ENCODE measurements around the gene AHCYL2. TPM values are rescaled to one million over a fixed set of nuclear protein-coding genes. Genes with fewer than 3 reads are reported as not detected.
"Not testable (repeated sequence)": the region's sequence is repeated elsewhere in the genome, so short reads cannot be mapped to it uniquely, and the experiment has no call there.

The AHCYL2 gene
- total and polyA plus RNA-seq, 2 experiments from 2014 or later = 1.9 to 8.9 TPM

DNA sequence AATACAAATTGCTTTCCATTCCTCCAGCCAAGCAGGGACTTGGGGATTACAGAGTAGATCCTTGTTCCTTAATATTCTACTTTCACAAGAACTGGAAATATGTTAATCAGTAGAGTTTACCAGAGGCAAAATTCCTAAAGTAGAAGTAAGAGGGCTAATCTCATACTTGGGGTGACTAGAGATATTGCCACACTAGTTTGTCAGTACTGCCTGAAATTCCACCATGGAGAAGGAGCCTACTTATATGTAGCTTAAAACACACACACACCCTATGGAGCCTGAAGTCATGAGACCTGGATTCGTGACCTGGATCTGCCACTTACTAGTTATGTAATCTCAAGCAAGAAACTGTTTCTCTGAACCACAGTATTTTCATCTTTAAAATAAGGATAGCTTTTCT, 243.3 kb downstream of the AHCYL2 start:
- Histone ChIP-seq H3K4me2 (ENCODE audit: unreplicated experiment) (peak overlapping the region; percentile 43), H3K9me2 (ENCODE audit: insufficient read depth) (no peaks in the 10 kb centered on the region), H3K27ac (peak overlapping the region; percentile 28), H3K9me3 (ENCODE audit: low read depth) (no peaks in the 10 kb centered on the region), H2AFZ (no peak overlapping the region), H3K79me2 (ENCODE audit: insufficient read depth) (no peaks in the 10 kb centered on the region), H3K9ac (no peak overlapping the region), H3K4me1 (ENCODE audit: insufficient read depth) (peaks cover 40% of the 10 kb centered on the region), H4K20me1 (ENCODE audit: insufficient read depth) (no peaks in the 10 kb centered on the region), H3K36me3 (ENCODE audit: low read depth) (no peaks in the 10 kb centered on the region), H3K4me3 (no peak overlapping the region), H3K27me3 (replicated peaks; ENCODE audit: insufficient read depth) (no peaks in the 10 kb centered on the region), H3F3A (ENCODE audit: insufficient read depth) (peaks cover 22% of the 10 kb centered on the region)
- TF ChIP-seq EZH2phosphoT487 (IDR thresholded peaks at IDR 0.05; ENCODE audit: insufficient read depth, low read depth) (no peak), EZH2 (IDR thresholded peaks at IDR 0.05; ENCODE audit: insufficient read depth, poor library complexity, severe bottlenecking) (no peak)
- in situ Hi-C loops (cut with MboI) = loop anchor here (10.0 kb wide), 1 partner anchor 103 kb away; no protein-coding TSS in a partner anchor
- peak; percentile 83 for DNase-seq
- WGBS, 2 experiments (ENCODE audit: low coverage in 1 of 2, low lambda C conversion rate in 2 of 2, missing lambda C conversion rate in 2 of 2) = 68 to 69% methylated on average over 1 of the region's 1 CpG

DNA sequence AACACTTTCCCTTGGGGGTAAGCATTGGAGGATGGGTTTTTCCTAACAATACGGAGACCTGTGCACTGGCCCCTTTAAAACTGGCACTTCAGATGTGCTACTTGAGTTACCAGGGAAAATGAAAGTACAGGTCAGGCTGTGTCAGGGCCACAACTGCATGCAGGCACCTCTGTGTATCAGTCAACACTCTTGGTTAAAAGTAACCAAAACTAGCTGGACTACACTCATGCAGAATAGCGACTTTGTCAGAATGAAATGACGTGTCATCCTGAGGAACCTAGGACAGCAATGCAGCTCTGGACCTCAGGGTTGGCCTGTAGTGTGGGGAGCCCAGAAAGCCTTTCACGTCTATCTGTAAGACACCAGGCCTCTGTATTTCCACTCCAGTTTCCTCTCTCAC, 243.7 kb downstream of the AHCYL2 start:
- no peak overlapping the region for H3K4me3 ChIP-seq
- no peaks in the 10 kb centered on the region for H4K20me1 ChIP-seq (ENCODE audit: insufficient read depth)
- peaks cover 22% of the 10 kb centered on the region for H3F3A ChIP-seq (ENCODE audit: insufficient read depth)
- H3K9me3 ChIP-seq (ENCODE audit: low read depth) = no peaks in the 10 kb centered on the region
- peak overlapping the region; percentile 28; the same call in 1 of the 2 replicates for H3K27ac ChIP-seq
- no peaks in the 10 kb centered on the region for H3K27me3 ChIP-seq (replicated peaks; ENCODE audit: insufficient read depth)
- no peak overlapping the region for H3K9ac ChIP-seq
- peak overlapping the region; percentile 43 for H3K4me2 ChIP-seq (ENCODE audit: unreplicated experiment)
- in situ Hi-C loops (cut with MboI) = loop anchor here (10.0 kb wide), 1 partner anchor 104 kb away; no protein-coding TSS in a partner anchor
- 86 to 88% methylated on average over 4 of the region's 4 CpGs for WGBS, 2 experiments (ENCODE audit: low coverage in 1 of 2, low lambda C conversion rate in 2 of 2, missing lambda C conversion rate in 2 of 2)
- H3K9me2 ChIP-seq (ENCODE audit: insufficient read depth) = no peaks in the 10 kb centered on the region
- H2AFZ ChIP-seq = no peak overlapping the region
- DNase-seq = peak; percentile 7
- no peaks in the 10 kb centered on the region for H3K79me2 ChIP-seq (ENCODE audit: insufficient read depth)
- H3K4me1 ChIP-seq (ENCODE audit: insufficient read depth) = peaks cover 40% of the 10 kb centered on the region
- TF ChIP-seq EZH2 (IDR thresholded peaks at IDR 0.05; ENCODE audit: insufficient read depth, poor library complexity, severe bottlenecking) (no peak), EZH2phosphoT487 (IDR thresholded peaks at IDR 0.05; ENCODE audit: insufficient read depth, low read depth) (no peak)
- no peaks in the 10 kb centered on the region for H3K36me3 ChIP-seq (ENCODE audit: low read depth)

DNA sequence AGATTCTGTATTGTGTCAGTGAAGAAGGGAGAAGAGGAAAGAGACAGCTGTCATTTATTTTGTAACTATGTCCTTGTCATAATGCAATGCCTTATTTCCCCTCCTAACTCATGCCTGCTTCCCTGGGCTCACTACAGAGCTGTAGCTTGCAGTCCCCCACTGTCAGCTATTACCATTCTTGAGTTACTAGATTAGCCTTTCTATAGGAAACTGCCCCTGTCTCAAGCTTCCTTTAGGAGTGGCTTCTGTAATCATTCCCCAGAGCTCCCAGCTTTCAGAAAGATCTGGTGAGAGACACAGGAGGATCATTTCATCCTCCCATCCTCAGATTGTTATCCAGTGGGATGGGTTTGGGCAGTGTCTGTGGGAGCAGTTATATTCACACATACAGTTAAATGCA, 245.1 kb downstream of the AHCYL2 start:
- Histone ChIP-seq H3F3A (ENCODE audit: insufficient read depth) (peaks cover 22% of the 10 kb centered on the region), H3K27ac (no peak overlapping the region), H2AFZ (no peak overlapping the region), H3K4me2 (ENCODE audit: unreplicated experiment) (no peak overlapping the region), H3K27me3 (replicated peaks; ENCODE audit: insufficient read depth) (no peaks in the 10 kb centered on the region), H3K4me1 (ENCODE audit: insufficient read depth) (peaks cover 40% of the 10 kb centered on the region), H3K9ac (no peak overlapping the region), H4K20me1 (ENCODE audit: insufficient read depth) (no peaks in the 10 kb centered on the region), H3K79me2 (ENCODE audit: insufficient read depth) (no peaks in the 10 kb centered on the region), H3K36me3 (ENCODE audit: low read depth) (no peaks in the 10 kb centered on the region), H3K9me2 (ENCODE audit: insufficient read depth) (no peaks in the 10 kb centered on the region), H3K9me3 (ENCODE audit: low read depth) (no peaks in the 10 kb centered on the region), H3K4me3 (no peak overlapping the region)
- in situ Hi-C loops (cut with MboI) = loop anchor here (10.0 kb wide), 1 partner anchor 105 kb away; no protein-coding TSS in a partner anchor
- no peak for DNase-seq
- TF ChIP-seq EZH2 (IDR thresholded peaks at IDR 0.05; ENCODE audit: insufficient read depth, poor library complexity, severe bottlenecking) (no peak), EZH2phosphoT487 (IDR thresholded peaks at IDR 0.05; ENCODE audit: insufficient read depth, low read depth) (no peak)

DNA sequence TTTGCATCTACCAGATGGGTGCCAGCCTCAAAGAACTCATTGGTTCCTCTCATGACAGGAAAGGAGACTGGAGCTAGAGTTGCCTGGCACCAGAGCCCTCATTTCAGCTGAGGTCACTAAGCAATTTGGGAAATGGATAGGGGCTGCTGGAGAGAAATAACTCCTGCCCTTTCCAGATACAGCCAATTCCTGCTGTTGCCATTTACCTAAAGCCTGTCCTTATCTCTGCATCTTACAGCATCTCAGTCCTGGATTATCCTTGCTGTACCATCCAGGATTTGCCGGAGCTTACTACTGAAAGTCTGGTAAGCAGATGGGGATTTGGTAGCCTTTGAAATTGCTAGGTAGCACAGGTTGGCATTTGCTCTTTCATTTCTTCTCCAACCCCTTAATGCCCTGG, 245.6 kb downstream of the AHCYL2 start:
- no peak overlapping the region for H3K4me3 ChIP-seq
- H4K20me1 ChIP-seq (ENCODE audit: insufficient read depth) = no peaks in the 10 kb centered on the region
- H3K9ac ChIP-seq = no peak overlapping the region
- H3K27me3 ChIP-seq (replicated peaks; ENCODE audit: insufficient read depth) = no peaks in the 10 kb centered on the region
- no peak overlapping the region for H2AFZ ChIP-seq
- no peak overlapping the region for H3K4me2 ChIP-seq (ENCODE audit: unreplicated experiment)
- no peaks in the 10 kb centered on the region for H3K9me3 ChIP-seq (ENCODE audit: low read depth)
- no peak for DNase-seq
- H3K27ac ChIP-seq = no peak overlapping the region
- H3K9me2 ChIP-seq (ENCODE audit: insufficient read depth) = no peaks in the 10 kb centered on the region
- H3F3A ChIP-seq (ENCODE audit: insufficient read depth) = peaks cover 22% of the 10 kb centered on the region
- WGBS, 2 experiments (ENCODE audit: low coverage in 1 of 2, low lambda C conversion rate in 2 of 2, missing lambda C conversion rate in 2 of 2) = 91 to 100% methylated on average over 1 of the region's 1 CpG
- H3K79me2 ChIP-seq (ENCODE audit: insufficient read depth) = no peaks in the 10 kb centered on the region
- in situ Hi-C loops (cut with MboI) = no loop called here
- no peaks in the 10 kb centered on the region for H3K36me3 ChIP-seq (ENCODE audit: low read depth)
- no peak for TF ChIP-seq EZH2 (IDR thresholded peaks at IDR 0.05; ENCODE audit: insufficient read depth, poor library complexity, severe bottlenecking)
- TF ChIP-seq EZH2phosphoT487 (IDR thresholded peaks at IDR 0.05; ENCODE audit: insufficient read depth, low read depth) = no peak
- peaks cover 40% of the 10 kb centered on the region for H3K4me1 ChIP-seq (ENCODE audit: insufficient read depth)

DNA sequence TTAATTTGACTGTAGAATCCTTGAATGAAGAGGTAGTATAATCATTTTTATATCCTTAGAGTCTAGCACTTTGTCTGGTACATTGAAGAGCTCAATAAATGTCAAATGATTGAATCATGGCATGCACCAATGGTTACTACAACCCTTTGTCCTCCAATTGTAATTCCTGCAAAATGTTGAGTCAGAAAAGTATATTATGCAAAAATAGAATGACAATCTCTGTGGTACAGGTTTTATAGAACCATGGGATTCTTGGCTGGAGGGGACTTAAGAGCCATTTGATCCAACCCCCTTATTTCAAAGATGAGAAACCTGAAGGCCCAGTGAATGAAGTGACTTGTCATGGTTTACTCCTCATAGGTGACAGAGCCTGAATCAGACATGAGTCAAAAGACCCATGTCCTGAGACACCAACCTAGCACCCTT, 246.6 kb downstream of the AHCYL2 start:
- H4K20me1 ChIP-seq (ENCODE audit: insufficient read depth) = no peaks in the 10 kb centered on the region
- no peaks in the 10 kb centered on the region for H3K36me3 ChIP-seq (ENCODE audit: low read depth)
- no peaks in the 10 kb centered on the region for H3K27me3 ChIP-seq (replicated peaks; ENCODE audit: insufficient read depth)
- H3K4me3 ChIP-seq = no peak overlapping the region
- no peak overlapping the region for H2AFZ ChIP-seq
- H3K4me1 ChIP-seq (ENCODE audit: insufficient read depth) = peaks cover 40% of the 10 kb centered on the region
- no peak overlapping the region for H3K27ac ChIP-seq
- H3K9me2 ChIP-seq (ENCODE audit: insufficient read depth) = no peaks in the 10 kb centered on the region
- in situ Hi-C loops (cut with MboI) = no loop called here
- H3K79me2 ChIP-seq (ENCODE audit: insufficient read depth) = no peaks in the 10 kb centered on the region
- peak; percentile 50 for DNase-seq
- H3F3A ChIP-seq (ENCODE audit: insufficient read depth) = peaks cover 22% of the 10 kb centered on the region
- H3K9me3 ChIP-seq (ENCODE audit: low read depth) = no peaks in the 10 kb centered on the region
- H3K4me2 ChIP-seq (ENCODE audit: unreplicated experiment) = peak overlapping the region; percentile 53
- no peak for TF ChIP-seq EZH2phosphoT487 (IDR thresholded peaks at IDR 0.05; ENCODE audit: insufficient read depth, low read depth)
- TF ChIP-seq EZH2 (IDR thresholded peaks at IDR 0.05; ENCODE audit: insufficient read depth, poor library complexity, severe bottlenecking) = no peak
- no peak overlapping the region for H3K9ac ChIP-seq

DNA sequence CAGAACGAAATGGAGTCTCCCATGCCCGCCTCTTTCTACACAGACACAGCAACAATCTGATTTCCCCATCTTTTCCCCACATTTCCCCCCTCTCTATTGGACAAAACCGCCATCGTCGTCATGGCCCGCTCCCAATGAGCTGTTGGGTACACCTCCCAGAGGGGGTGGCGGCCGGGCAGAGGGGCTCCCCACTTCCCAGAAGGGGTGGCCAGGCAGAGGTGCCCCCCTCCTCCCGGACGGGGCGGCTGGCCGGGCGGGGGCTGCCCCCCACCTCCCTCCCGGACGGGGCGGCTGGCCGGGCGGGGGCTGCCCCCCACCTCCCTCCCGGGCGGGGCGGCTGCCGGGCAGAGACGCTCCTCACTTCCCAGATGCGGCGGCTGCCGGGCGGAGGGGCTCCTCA, 251.1 kb downstream of the AHCYL2 start:
- H3K36me3 ChIP-seq (ENCODE audit: low read depth); H3K79me2 ChIP-seq (ENCODE audit: insufficient read depth); H3K9me3 ChIP-seq (ENCODE audit: low read depth); DNase-seq; H2AFZ ChIP-seq; H4K20me1 ChIP-seq (ENCODE audit: insufficient read depth); H3K9ac ChIP-seq; H3K4me3 ChIP-seq; H3K9me2 ChIP-seq (ENCODE audit: insufficient read depth); H3K27me3 ChIP-seq (replicated peaks; ENCODE audit: insufficient read depth); H3K27ac ChIP-seq; H3K4me2 ChIP-seq (ENCODE audit: unreplicated experiment): not testable (repeated sequence)
- in situ Hi-C loops (cut with MboI) = loop anchor here (25.0 kb wide), 1 partner anchor 536 kb away; no protein-coding TSS in a partner anchor
- WGBS, 2 experiments (ENCODE audit: low coverage in 1 of 2, low lambda C conversion rate in 2 of 2, missing lambda C conversion rate in 2 of 2) = 95 to 100% methylated on average over 6 to 26 of the region's 27 CpGs
- peaks cover 13% of the 10 kb centered on the region for H3K4me1 ChIP-seq (ENCODE audit: insufficient read depth)
- H3F3A ChIP-seq (ENCODE audit: insufficient read depth) = peaks cover 13% of the 10 kb centered on the region; the same call in 1 of the 2 replicates

DNA sequence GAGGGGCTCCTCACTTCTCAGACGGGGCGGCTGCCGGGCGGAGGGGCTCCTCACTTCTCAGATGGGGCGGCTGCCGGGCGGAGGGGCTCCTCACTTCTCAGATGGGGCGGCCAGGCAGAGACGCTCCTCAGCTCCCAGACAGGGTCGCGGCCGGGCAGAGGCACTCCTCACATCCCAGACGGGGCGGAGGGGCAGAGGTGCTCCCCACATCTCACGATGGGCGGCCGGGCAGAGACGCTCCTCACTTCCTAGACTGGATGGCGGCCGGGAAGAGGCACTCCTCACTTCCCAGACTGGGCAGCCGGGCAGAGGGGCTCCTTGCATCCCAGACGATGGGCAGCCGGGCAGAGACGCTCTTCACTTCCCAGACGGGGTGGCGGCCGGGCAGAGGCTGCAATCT, 251.6 kb downstream of the AHCYL2 start:
- in situ Hi-C loops (cut with MboI) = loop anchor here (25.0 kb wide), 1 partner anchor 536 kb away; no protein-coding TSS in a partner anchor
- H3K4me3 ChIP-seq = not testable (repeated sequence)

More for the DNA sequence above, 251.6 kb downstream of the AHCYL2 start:
- H3K4me2 ChIP-seq (ENCODE audit: unreplicated experiment); H4K20me1 ChIP-seq (ENCODE audit: insufficient read depth); H3K79me2 ChIP-seq (ENCODE audit: insufficient read depth); H2AFZ ChIP-seq; H3K27ac ChIP-seq; H3K9me3 ChIP-seq (ENCODE audit: low read depth); H3K36me3 ChIP-seq (ENCODE audit: low read depth); H3K27me3 ChIP-seq (replicated peaks; ENCODE audit: insufficient read depth); DNase-seq; H3K9me2 ChIP-seq (ENCODE audit: insufficient read depth); H3F3A ChIP-seq (ENCODE audit: insufficient read depth); H3K9ac ChIP-seq; H3K4me1 ChIP-seq (ENCODE audit: insufficient read depth): not testable (repeated sequence)
- WGBS, 2 experiments (ENCODE audit: low coverage in 1 of 2, low lambda C conversion rate in 2 of 2, missing lambda C conversion rate in 2 of 2) = 97 to 100% methylated on average over 2 to 18 of the region's 27 CpGs

All from GM23248 (cell line).